ENCODE data around the gene SAMD5. TPM values are rescaled to one million over a fixed set of nuclear protein-coding genes. Genes with fewer than 3 reads are reported as not detected.

SAMD5 gene
- polyA plus RNA-seq, 1 donor from 2014 or later, result 14.1 TPM

GRCh38 chr6:147534116-147534860 lies 25.8 kb downstream of the SAMD5 start:
- H3K9me3 ChIP-seq (ENCODE audit: low read length), result no peaks in the 10 kb centered on the region
- H3F3A ChIP-seq (ENCODE audit: insufficient read depth, low read length, poor library complexity, severe bottlenecking), result no peaks in the 10 kb centered on the region
- TF ChIP-seq TAF1 (IDR thresholded peaks at IDR 0.05; ENCODE audit: low read depth) (no peak), RAD21 (conservative IDR thresholded peaks at IDR 0.05) (no peak), POLR2AphosphoS5 (IDR thresholded peaks at IDR 0.05) (no peak), MXI1 (conservative IDR thresholded peaks at IDR 0.05; ENCODE audit: poor library complexity, severe bottlenecking) (no peak), REST (IDR thresholded peaks at IDR 0.05; ENCODE audit: borderline replicate concordance) (no peak), EZH2 (IDR thresholded peaks at IDR 0.05; ENCODE audit: borderline replicate concordance, insufficient read depth, low read length, poor library complexity, severe bottlenecking) (no peak), CTCF (IDR thresholded peaks at IDR 0.05; ENCODE audit: poor library complexity, severe bottlenecking) (no peak), EP300 (conservative IDR thresholded peaks at IDR 0.05; ENCODE audit: poor library complexity, severe bottlenecking) (no peak), SMC3 (conservative IDR thresholded peaks at IDR 0.05; ENCODE audit: poor library complexity) (no peak)
- no peaks in the 10 kb centered on the region for H4K20me1 ChIP-seq (ENCODE audit: insufficient read depth)
- no peak overlapping the region for H2AFZ ChIP-seq (ENCODE audit: low read depth, low read length)
- H3K4me3 ChIP-seq (ENCODE audit: low read length), result no peak overlapping the region
- no peaks in the 10 kb centered on the region for H3K36me3 ChIP-seq (ENCODE audit: insufficient read depth, low read length)
- H3K9ac ChIP-seq (ENCODE audit: low read length), result no peak overlapping the region
- no peak overlapping the region for H3K4me2 ChIP-seq (ENCODE audit: low read length)
- H3K9me2 ChIP-seq (ENCODE audit: insufficient read depth, low read length), result no peaks in the 10 kb centered on the region
- no peak overlapping the region for H3K27ac ChIP-seq (ENCODE audit: low read length)
- no peaks in the 10 kb centered on the region for H3K79me2 ChIP-seq (replicated peaks; ENCODE audit: insufficient read depth, low read length)
- H3K27me3 ChIP-seq (ENCODE audit: insufficient read depth, low read depth, low read length), result no peaks in the 10 kb centered on the region

GRCh38 chr6:147538821-147539220 lies 30.3 kb downstream of the SAMD5 start:
- no peaks in the 10 kb centered on the region for H3K27me3 ChIP-seq (ENCODE audit: insufficient read depth, low read depth, low read length)
- no peak overlapping the region for H3K27ac ChIP-seq (ENCODE audit: low read length)
- no peaks in the 10 kb centered on the region for H3F3A ChIP-seq (ENCODE audit: insufficient read depth, low read length, poor library complexity, severe bottlenecking)
- no peaks in the 10 kb centered on the region for H3K36me3 ChIP-seq (ENCODE audit: insufficient read depth, low read length)
- no peak overlapping the region for H3K9ac ChIP-seq (ENCODE audit: low read length)
- no peak overlapping the region for H2AFZ ChIP-seq (ENCODE audit: low read depth, low read length)
- H3K4me2 ChIP-seq (ENCODE audit: low read length), result no peak overlapping the region
- H3K9me2 ChIP-seq (ENCODE audit: insufficient read depth, low read length), result no peaks in the 10 kb centered on the region
- H3K4me3 ChIP-seq (ENCODE audit: low read length), result no peak overlapping the region
- TF ChIP-seq RAD21 (conservative IDR thresholded peaks at IDR 0.05) (no peak), EP300 (conservative IDR thresholded peaks at IDR 0.05; ENCODE audit: poor library complexity, severe bottlenecking) (no peak), MXI1 (conservative IDR thresholded peaks at IDR 0.05; ENCODE audit: poor library complexity, severe bottlenecking) (no peak), TAF1 (IDR thresholded peaks at IDR 0.05; ENCODE audit: low read depth) (no peak), REST (IDR thresholded peaks at IDR 0.05; ENCODE audit: borderline replicate concordance) (no peak), EZH2 (IDR thresholded peaks at IDR 0.05; ENCODE audit: borderline replicate concordance, insufficient read depth, low read length, poor library complexity, severe bottlenecking) (no peak), POLR2AphosphoS5 (IDR thresholded peaks at IDR 0.05) (no peak), CTCF (IDR thresholded peaks at IDR 0.05; ENCODE audit: poor library complexity, severe bottlenecking) (no peak), SMC3 (conservative IDR thresholded peaks at IDR 0.05; ENCODE audit: poor library complexity) (no peak)
- H3K79me2 ChIP-seq (replicated peaks; ENCODE audit: insufficient read depth, low read length), result no peaks in the 10 kb centered on the region
- H3K9me3 ChIP-seq (ENCODE audit: low read length), result no peaks in the 10 kb centered on the region
- H4K20me1 ChIP-seq (ENCODE audit: insufficient read depth), result no peaks in the 10 kb centered on the region
